HepG2 (cell line): ENCODE results near the gene CABLES2.

ENCODE experiments used
- BORCS8-MEF2B ChIP-seq: sonication (generic); formaldehyde crosslinking; IDR thresholded peaks from 2 replicates; pipeline ENCODE4 v1.8.0; 2022; ENCODE audit warnings: mild to moderate bottlenecking, missing genetic modification reagents
- FIP1L1 ChIP-seq: fragments of 200-400 bp; formaldehyde crosslinking; IDR thresholded peaks from 2 replicates; pipeline ENCODE4 v1.6.1; 2018; ENCODE audit warnings: low read depth, mild to moderate bottlenecking, low read length, moderate library complexity, borderline replicate concordance; ENCODE audit not compliant: insufficient read depth
- MAFK ChIP-seq, 2 experiments: IDR thresholded peaks in 1 of 2; conservative IDR thresholded peaks in 1 of 2; 2 replicates each; pipeline ENCODE4 v1.6.1; 2011; ENCODE audit warnings: improper control_type of control experiment in 2 of 2, low read length in 2 of 2
- ZBTB8A ChIP-seq: sonication (generic); formaldehyde crosslinking; IDR thresholded peaks from 2 replicates; pipeline ENCODE4 v1.4.0; 2020; ENCODE audit warnings: mild to moderate bottlenecking, low read depth, missing genetic modification reagents, borderline replicate concordance
- TF ChIP-seq, protein P1 (sequence below): sonication (generic); formaldehyde crosslinking; IDR thresholded peaks from 2 replicates; pipeline ENCODE4 v1.8.1; 2023; ENCODE audit warnings: mild to moderate bottlenecking, inconsistent platforms, moderate library complexity, missing genetic modification reagents, borderline replicate concordance

DNA sequence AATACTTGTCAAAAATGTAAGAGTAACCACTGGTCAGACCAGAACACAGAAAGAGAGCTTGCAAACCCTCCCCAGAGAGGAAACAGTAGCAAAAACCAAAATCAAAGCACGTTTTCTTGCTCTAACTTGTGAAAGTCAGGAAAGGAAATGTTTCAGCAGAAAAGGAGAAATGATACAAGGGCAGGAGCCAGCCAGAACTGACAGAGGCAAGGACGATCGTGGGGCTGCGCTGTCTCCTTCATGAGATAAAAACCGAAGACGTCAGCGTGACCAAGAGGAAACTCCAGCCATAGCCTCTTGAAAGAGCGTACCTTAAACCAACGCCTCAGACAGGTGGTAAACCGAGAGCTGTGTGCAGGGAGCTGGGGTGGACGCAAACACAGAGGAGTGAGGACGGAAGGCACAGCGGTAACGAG, 67.4 kb downstream of the CABLES2 start:
- TF ChIP-seq, protein P1, sequence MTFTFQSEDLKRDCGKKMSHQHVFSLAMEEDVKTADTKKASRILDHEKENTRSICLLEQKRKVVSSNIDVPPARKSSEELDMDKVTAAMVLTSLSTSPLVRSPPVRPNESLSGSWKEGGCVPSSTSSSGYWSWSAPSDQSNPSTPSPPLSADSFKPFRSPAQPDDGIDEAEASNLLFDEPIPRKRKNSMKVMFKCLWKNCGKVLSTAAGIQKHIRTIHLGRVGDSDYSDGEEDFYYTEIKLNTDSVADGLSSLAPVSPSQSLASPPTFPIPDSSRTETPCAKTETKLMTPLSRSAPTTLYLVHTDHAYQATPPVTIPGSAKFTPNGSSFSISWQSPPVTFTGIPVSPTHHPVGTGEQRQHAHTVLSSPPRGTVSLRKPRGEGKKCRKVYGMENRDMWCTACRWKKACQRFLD (CRISPR knock-in tag): no peak
- TF ChIP-seq FIP1L1: no peak
- no peak for TF ChIP-seq MAFK (conservative IDR thresholded peaks at IDR 0.05 in 1 of 2, IDR thresholded peaks at IDR 0.05 in 1 of 2; ENCODE audit: low read length in 2 of 2)
- TF ChIP-seq BORCS8-MEF2B (CRISPR knock-in tag): no peak
- no peak for TF ChIP-seq ZBTB8A (CRISPR knock-in tag)
